Kidney (tissue), 14 donors: ENCODE data around the gene PGRMC2. TPM values are rescaled to one million over a fixed set of nuclear protein-coding genes. Genes with fewer than 3 reads are reported as not detected.

Experiments
- DNase-seq, 5 donors: peaks; one replicate each; pipeline ENCODE4 v3.0.0-alpha.2; 2013 to 2020
- FAIRE-seq: peaks from 2 replicates; lab custom pipeline; 2012; peaks lifted over from hg19 to GRCh38; lab: Jason Lieb, UNC
- H3K27ac ChIP-seq, 2 donors: one replicate each; pipeline ENCODE4 v1.7.0; 2013; ENCODE audit warnings: low read depth in 2 of 2, low read length in 2 of 2, inconsistent platforms in 1 of 2
- H3K27me3 ChIP-seq: one replicate; pipeline ENCODE4 v1.7.1; 2013; ENCODE audit warnings: low read length, inconsistent platforms; ENCODE audit not compliant: control insufficient read depth, insufficient read depth
- H3K36me3 ChIP-seq, 3 donors: one replicate each; pipeline versions ENCODE4 v1.7.0 to v1.7.1; 2013; ENCODE audit warnings: low read length in 3 of 3, control low read depth in 1 of 3, inconsistent platforms in 1 of 3; ENCODE audit not compliant: insufficient read depth in 3 of 3, control insufficient read depth in 2 of 3
- H3K4me1 ChIP-seq, 3 donors: one replicate each; pipeline versions ENCODE4 v1.7.0 to v1.7.1; 2013; ENCODE audit warnings: low read length in 3 of 3, inconsistent platforms in 1 of 3, low read depth in 1 of 3; ENCODE audit not compliant: control insufficient read depth in 2 of 3, insufficient read depth in 2 of 3
- H3K4me3 ChIP-seq, 3 donors: one replicate each; pipeline versions ENCODE4 v1.7.0 to v1.8.1; 2013; ENCODE audit warnings: low read length in 3 of 3, control low read depth in 1 of 3, inconsistent platforms in 1 of 3
- H3K9ac ChIP-seq, 3 donors: one replicate each; pipeline versions ENCODE4 v1.7.0 to v1.7.1; 2013; ENCODE audit warnings: low read length in 3 of 3, control low read depth in 1 of 3, inconsistent platforms in 1 of 3
- H3K9me3 ChIP-seq, 3 donors: one replicate each; pipeline versions ENCODE4 v1.7.0 to v1.7.1; 2013; ENCODE audit warnings: low read length in 3 of 3, control low read depth in 1 of 3, inconsistent platforms in 1 of 3; ENCODE audit not compliant: control insufficient read depth in 2 of 3, insufficient read depth in 1 of 3
- intact Hi-C: fragments of 100-400 bp; cut with DNase I; formaldehyde crosslinking; loops from one replicate; pipeline ENCODE4 v1.11.1; 2022
- polyA plus RNA-seq: library from polyadenylated mRNA; stranded (reverse); fragments of 350-450 nt; fragmentation: Illumina TruSeq; extraction: RNeasy Lipid Tissue Mini Kit (QIAGEN cat#74804); gene quantifications from one replicate; pipeline ENCODE4 v1.2.3, GENCODE V29; 2014; ENCODE audit warnings: low read depth, low replicate concordance; ENCODE audit not compliant: insufficient read depth
- total RNA-seq: library from RNA; stranded (reverse); fragmentation: NEBNext Ultra II Directional; extraction: Animal tissue kit (Norgen Biotek cat#: 25700); gene quantifications from one replicate; pipeline ENCODE4 v1.2.1, GENCODE V29; 2021
- TF ChIP-seq, protein P1 (sequence below): IDR thresholded peaks from 3 replicates; pipeline ENCODE4 v1.5.1; 2012; ENCODE audit warnings: mild to moderate bottlenecking, moderate library complexity, borderline replicate concordance; ENCODE audit not compliant: insufficient read depth; ENCODE audit errors: extremely low read depth
- donor health status: control.
- donor health status: control.
- donor health status: control.
- donor health status: control.
- donor health status: control.
- donor health status: DM: yes; HTN: yes; CAD: no.
- donor health status: Normal renal cell carcinoma (clear cell type).

The PGRMC2 gene
- total and polyA plus RNA-seq, 2 donors from 2014 or later, result 65.7 to 70.0 TPM

DNA sequence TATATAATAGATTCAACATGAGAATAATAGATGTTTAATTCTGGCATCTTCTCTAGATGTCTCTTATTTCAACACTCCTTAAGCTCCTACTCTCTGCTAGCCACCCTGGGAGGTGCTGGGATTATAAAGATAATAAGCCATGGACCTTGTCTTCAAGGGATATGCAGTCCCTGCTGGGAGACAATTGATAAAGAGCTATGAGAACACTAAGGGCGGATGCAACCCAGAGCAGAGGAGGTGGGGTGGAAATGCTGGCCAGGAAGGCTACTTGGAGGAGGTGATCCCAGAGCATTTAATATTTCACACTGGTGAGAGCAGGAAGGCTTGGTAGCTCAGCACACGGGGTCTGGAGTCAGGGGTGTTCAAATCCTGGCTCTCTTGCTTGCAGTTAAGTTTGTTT is 18.3 kb upstream of the PGRMC2 start:
- Histone ChIP-seq H3K9ac (no peak overlapping the region), H3K4me1 (peaks cover 0 to 8% (median 0%) of the 10 kb centered on the region in 3 donors), H3K4me3 (no peak overlapping the region), H3K36me3 (no peaks in the 10 kb centered on the region), H3K27ac (no peak overlapping the region), H3K27me3 (no peaks in the 10 kb centered on the region), H3K9me3 (no peaks in the 10 kb centered on the region)
- no peak for FAIRE-seq
- TF ChIP-seq, protein P1, sequence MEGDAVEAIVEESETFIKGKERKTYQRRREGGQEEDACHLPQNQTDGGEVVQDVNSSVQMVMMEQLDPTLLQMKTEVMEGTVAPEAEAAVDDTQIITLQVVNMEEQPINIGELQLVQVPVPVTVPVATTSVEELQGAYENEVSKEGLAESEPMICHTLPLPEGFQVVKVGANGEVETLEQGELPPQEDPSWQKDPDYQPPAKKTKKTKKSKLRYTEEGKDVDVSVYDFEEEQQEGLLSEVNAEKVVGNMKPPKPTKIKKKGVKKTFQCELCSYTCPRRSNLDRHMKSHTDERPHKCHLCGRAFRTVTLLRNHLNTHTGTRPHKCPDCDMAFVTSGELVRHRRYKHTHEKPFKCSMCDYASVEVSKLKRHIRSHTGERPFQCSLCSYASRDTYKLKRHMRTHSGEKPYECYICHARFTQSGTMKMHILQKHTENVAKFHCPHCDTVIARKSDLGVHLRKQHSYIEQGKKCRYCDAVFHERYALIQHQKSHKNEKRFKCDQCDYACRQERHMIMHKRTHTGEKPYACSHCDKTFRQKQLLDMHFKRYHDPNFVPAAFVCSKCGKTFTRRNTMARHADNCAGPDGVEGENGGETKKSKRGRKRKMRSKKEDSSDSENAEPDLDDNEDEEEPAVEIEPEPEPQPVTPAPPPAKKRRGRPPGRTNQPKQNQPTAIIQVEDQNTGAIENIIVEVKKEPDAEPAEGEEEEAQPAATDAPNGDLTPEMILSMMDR, result no peak
- DNase-seq, result no peak
- intact Hi-C loops, result no loop called here

DNA sequence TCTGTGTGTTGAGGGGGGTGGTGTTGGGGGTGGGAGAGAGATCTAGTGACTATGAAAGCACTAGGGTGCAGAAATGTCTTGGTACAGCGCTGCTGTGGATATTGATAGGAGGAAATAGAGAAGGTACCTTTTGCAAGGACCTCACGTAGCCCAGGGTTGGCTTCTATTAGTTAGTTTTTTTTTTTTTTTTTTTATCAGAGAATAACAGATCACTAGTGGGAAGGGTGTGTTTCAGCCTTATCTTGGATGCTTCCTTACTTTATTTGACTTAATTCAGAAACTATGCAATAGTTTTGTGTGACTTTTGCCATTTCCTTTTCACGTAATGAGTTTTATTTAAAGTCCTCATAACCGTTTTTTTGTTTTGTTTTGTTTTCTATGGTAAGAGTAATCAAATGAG is 16.4 kb upstream of the PGRMC2 start:
- DNase-seq, result no peak
- TF ChIP-seq, protein P1, result no peak
- no peak overlapping the region for H3K4me3 ChIP-seq
- intact Hi-C loops, result no loop called here
- H3K36me3 ChIP-seq, result no peaks in the 10 kb centered on the region
- no peaks in the 10 kb centered on the region for H3K4me1 ChIP-seq
- H3K9ac ChIP-seq, result no peak overlapping the region
- no peak overlapping the region for H3K27ac ChIP-seq
- H3K9me3 ChIP-seq, result no peaks in the 10 kb centered on the region
- H3K27me3 ChIP-seq, result no peaks in the 10 kb centered on the region
- FAIRE-seq, result no peak

DNA sequence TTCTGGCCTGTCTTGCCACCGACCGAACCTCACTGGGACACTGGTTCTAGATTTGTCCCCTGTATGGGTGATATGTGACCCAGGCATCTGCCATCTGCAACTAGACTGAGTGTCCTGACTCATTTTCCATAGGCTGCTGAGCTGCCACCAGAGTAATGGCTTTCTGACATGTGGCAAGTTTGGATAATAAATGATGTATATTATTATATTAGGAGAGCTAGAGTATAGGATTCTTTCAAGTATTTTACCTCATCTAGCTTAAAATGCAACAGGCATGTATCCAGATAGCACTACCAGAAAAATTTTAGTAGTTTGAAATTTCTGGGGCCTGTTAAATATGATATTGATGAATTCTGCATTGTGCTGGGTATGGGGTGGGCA is 15.8 kb upstream of the PGRMC2 start:
- H3K27ac ChIP-seq, result no peak overlapping the region
- DNase-seq (no peak), FAIRE-seq (no peak)
- intact Hi-C loops, result no loop called here
- no peaks in the 10 kb centered on the region for H3K4me1 ChIP-seq
- H3K4me3 ChIP-seq, result no peak overlapping the region
- no peaks in the 10 kb centered on the region for H3K27me3 ChIP-seq
- H3K9me3 ChIP-seq, result no peaks in the 10 kb centered on the region
- H3K9ac ChIP-seq, result no peak overlapping the region
- no peaks in the 10 kb centered on the region for H3K36me3 ChIP-seq
- TF ChIP-seq, protein P1, result no peak

DNA sequence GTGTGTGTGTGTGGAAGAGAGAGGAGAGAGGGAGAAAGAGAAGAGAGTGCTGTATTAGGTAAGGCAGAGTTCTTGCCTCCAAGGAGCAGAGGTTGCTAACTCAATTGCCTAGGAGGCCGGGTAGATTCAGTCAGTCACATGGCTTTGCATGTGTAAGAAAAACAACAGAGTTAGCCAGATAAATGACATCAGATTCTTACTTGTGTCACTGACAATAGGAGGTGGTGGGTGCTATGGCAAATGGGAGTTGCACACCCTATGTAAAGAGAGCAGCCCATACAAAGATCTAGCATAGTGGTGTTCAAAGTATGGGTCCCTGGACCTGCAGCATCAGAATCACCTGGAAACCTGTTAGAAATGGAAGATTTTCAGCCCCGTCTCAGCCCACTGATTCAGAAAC is 14.4 kb upstream of the PGRMC2 start:
- H3K4me1 ChIP-seq, result no peaks in the 10 kb centered on the region
- no peaks in the 10 kb centered on the region for H3K9me3 ChIP-seq
- H3K4me3 ChIP-seq, result no peak overlapping the region
- no peak overlapping the region for H3K27ac ChIP-seq
- intact Hi-C loops, result no loop called here
- H3K27me3 ChIP-seq, result no peaks in the 10 kb centered on the region
- H3K36me3 ChIP-seq, result no peaks in the 10 kb centered on the region
- TF ChIP-seq, protein P1, result no peak
- FAIRE-seq, result no peak
- H3K9ac ChIP-seq, result no peak overlapping the region
- DNase-seq, result no peak
